SH-SY5Y (cell line): Measurements from ENCODE around the gene HAVCR2.

ENCODE experiments used
- GATA2 ChIP-seq: IDR thresholded peaks from 2 replicates; pipeline ENCODE4 v1.6.1; 2011; ENCODE audit warnings: mild to moderate bottlenecking, low read depth, low read length
- GATA3 ChIP-seq: IDR thresholded peaks from 2 replicates; pipeline ENCODE4 v1.6.1; 2011; ENCODE audit warnings: low read depth, mild to moderate bottlenecking, low read length, moderate library complexity

DNA sequence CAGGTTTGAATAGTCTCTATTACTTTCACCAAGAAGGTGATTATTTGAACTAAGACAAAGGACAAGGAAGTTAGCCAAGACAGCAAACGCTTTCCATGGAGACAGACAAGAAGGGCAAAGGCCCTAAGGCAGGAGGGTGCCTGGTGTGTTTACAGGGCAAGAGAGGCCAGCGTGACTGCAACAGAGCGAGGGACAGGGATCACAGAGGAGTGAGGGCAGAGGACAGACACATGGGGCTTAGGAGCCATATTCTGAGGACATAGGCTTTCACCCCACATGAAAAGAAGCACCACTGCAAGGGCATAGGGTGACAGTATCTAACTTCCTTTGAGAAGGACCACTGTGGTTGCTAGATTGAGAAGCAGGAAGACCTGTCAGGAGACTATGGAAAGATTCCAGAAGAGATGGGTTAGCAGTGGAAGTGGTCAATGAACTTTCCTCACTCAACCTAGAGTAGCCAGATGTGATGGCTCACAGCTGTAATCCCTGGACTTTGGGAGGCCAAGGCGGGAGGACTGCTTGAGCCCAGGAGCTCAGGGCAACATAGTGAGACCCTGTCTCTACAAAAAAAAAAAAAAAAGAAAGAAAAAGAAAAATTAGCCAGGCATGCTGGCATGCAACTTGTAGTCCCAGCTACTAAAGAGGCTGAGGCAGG lies 44.9 kb downstream of the HAVCR2 start:
- TF ChIP-seq GATA3 (no peak), GATA2 (no peak)
